Measurements from ENCODE around the gene PSMC3. TPM values are rescaled to one million over a fixed set of nuclear protein-coding genes. Genes with fewer than 3 reads are reported as not detected.

The PSMC3 gene
- total and polyA plus RNA-seq, 8 donors = 86.7 to 163 (median 130) TPM

DNA sequence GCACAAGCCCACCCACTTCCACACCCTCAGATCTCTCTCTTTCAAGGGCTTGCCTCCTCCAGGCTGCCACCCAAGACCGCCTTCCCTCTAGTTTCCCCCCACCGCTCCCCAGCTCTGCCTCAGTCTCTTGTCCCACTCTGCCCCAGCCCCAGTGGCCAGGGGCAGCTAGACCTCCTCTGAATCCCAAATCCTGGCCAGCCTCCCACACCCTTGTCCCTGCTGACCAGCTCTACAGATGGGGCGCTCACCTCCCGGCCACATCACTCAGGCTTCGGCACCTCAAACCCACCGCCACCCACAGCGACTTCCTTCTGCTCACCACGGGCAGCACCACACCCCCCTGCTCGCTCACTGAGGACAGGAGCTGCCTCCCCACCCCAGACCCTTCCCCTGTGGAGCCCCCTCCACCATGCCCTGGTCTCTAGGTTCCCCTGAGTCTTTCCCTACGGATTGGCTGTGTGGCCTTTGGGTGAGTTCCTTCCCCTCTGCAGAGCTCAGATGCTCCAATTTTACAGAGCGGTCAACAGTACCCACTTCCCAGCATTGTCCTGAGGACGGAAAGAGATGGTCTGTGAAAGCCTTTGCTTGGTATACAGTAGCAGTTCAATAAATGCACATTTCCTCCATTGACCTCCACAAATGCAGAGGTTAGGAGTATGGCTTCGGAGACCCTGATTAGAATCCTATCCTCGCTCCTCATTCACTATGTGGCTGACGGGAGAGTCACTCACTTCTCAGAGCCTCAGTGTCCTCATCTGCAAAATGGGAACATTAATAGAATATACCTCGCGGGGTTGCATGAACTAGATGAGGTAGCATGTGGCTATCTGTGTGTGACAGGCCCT lies 36.4 kb downstream of the PSMC3 start:
- Histone ChIP-seq H3K36me3 (no peaks in the 10 kb centered on the region), H3K27me3 (no peaks in the 10 kb centered on the region), H3K27ac (peak overlapping the region in 1 of 2 donors; percentile 97), H3K4me3 (peak overlapping the region in 1 of 2 donors; percentile 11), H3K9me3 (no peaks in the 10 kb centered on the region), H3K4me1 (peaks cover 0 to 78% of the 10 kb centered on the region in 2 donors)
- ATAC-seq = no peak
- intact Hi-C loops (cut with DNase I) = no loop called here
- peak in 1 of 4 donors; percentile 87 for DNase-seq
- TF ChIP-seq, protein P1, sequence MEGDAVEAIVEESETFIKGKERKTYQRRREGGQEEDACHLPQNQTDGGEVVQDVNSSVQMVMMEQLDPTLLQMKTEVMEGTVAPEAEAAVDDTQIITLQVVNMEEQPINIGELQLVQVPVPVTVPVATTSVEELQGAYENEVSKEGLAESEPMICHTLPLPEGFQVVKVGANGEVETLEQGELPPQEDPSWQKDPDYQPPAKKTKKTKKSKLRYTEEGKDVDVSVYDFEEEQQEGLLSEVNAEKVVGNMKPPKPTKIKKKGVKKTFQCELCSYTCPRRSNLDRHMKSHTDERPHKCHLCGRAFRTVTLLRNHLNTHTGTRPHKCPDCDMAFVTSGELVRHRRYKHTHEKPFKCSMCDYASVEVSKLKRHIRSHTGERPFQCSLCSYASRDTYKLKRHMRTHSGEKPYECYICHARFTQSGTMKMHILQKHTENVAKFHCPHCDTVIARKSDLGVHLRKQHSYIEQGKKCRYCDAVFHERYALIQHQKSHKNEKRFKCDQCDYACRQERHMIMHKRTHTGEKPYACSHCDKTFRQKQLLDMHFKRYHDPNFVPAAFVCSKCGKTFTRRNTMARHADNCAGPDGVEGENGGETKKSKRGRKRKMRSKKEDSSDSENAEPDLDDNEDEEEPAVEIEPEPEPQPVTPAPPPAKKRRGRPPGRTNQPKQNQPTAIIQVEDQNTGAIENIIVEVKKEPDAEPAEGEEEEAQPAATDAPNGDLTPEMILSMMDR (IDR thresholded peaks at IDR 0.05) = no peak

DNA sequence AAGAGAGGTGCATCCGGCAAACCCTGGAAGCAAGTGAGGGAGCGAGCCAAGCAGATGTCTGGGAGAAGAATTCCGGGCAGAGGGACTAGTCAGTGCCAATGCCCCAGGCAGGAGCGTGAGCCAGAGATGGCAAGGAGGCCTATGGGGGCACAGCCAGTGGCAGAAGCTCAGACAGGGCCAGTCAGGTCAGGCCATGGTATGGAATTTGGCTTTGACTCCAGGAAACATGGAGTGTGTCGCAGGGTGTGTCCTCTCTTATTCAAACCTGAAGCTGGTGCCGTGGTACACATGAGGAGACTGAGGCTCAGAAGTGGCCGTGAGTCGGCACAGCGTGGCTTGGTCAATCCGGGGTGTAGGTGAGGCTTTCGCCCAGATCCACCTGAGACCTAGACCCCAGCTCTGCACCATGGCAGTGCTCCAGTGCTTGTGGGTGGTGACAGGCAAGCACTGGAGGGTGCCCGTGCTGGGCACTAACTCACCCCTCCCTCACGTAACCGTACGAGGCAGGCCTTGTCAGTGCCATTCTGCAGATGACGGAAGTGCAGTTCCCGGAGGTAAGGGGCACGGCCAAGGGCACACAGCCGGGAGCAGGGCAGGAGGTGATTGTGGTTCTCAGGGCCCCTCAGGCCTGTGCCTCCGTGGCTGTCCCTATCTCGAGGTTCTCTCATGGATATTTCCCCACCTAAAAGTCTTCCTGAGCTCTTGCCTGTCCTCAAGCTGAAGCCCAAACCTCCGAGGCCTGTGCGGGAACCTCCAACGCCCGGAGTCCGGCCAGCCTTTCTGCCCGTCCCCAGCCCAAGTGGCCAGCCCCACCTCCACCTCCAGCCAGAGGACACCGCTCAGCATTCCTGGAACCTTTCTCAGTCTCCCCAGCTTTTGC lies 37.3 kb downstream of the PSMC3 start:
- intact Hi-C loops (cut with DNase I) = no loop called here
- ATAC-seq (no peak), DNase-seq (peak in 2 of 4 donors; percentile 46 to 86)
- H3K9me3 ChIP-seq = no peaks in the 10 kb centered on the region
- peak overlapping the region; percentile 44 to 97 for H3K27ac ChIP-seq
- H3K36me3 ChIP-seq = no peaks in the 10 kb centered on the region
- peaks cover 0 to 70% of the 10 kb centered on the region in 2 donors for H3K4me1 ChIP-seq
- H3K27me3 ChIP-seq = no peaks in the 10 kb centered on the region
- TF ChIP-seq, protein P1 (IDR thresholded peaks at IDR 0.05) = no peak
- peak overlapping the region in 1 of 2 donors; percentile 11 for H3K4me3 ChIP-seq

DNA sequence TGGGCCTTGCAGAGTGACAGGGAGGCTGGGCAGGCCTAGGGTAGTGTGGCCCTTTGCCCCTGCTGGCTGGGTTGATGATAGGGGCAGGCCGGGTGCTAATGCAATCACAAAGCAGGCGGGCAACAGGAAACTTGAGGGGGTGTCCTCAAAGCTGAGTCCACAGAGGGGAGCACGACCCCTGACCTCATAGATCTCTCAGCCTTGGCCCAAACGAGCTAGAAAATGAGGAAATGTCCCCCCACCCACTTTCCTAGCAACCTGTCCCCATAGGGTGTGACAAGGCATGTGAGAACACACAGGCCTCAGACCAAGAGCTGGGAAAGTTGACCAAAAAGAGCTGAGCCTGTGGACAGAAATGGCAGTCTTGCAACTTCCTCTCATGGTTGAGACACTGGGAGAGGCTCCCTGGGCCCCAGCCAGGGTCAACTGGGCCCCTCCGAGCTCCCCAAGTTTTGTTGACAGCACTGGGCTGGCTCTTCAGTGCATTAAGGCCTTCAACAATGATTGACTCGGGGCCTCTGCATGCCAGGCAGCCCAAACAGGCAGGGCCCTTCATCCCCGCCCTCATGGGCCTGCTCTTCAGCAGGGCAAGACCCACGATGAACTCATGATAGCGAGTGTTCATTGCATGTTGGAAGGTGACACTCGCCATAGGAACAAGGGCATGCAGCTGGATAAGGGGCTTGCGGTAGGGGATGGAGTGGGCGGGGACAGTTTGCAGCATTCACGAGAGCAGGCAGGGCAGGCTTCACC lies 38.1 kb downstream of the PSMC3 start:
- no peak overlapping the region for H3K4me3 ChIP-seq
- H3K9me3 ChIP-seq = no peaks in the 10 kb centered on the region
- peaks cover 0 to 69% of the 10 kb centered on the region in 2 donors for H3K4me1 ChIP-seq
- DNase-seq (peak in 2 of 4 donors; percentile 67 to 84), ATAC-seq (peak; percentile 39)
- TF ChIP-seq, protein P1 (IDR thresholded peaks at IDR 0.05) = no peak
- no peaks in the 10 kb centered on the region for H3K27me3 ChIP-seq
- intact Hi-C loops (cut with DNase I) = no loop called here
- H3K36me3 ChIP-seq = no peaks in the 10 kb centered on the region
- H3K27ac ChIP-seq = peak overlapping the region; percentile 44 to 97

DNA sequence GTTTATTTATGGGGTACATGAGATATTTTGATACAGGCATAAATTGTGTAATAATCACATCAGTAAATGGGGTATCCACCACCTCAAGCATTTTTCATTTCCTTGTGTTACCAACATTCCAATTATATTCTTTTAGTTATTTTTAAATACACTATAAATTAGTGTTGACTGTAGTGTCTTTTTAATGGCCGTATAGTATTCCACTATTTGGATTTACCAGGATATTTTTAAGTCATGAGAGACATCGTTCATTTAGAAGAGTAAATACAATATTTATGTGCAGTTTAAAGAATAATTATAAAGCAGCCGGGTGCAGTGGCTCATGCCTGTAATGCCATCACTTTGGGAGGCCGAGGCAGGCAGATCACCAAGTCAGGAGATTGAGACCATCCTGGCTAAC lies 41.7 kb downstream of the PSMC3 start:
- Histone ChIP-seq H3K27ac (no peak overlapping the region), H3K36me3 (peaks cover 0 to 6% of the 10 kb centered on the region in 2 donors), H3K4me3 (no peak overlapping the region), H3K27me3 (no peaks in the 10 kb centered on the region), H3K4me1 (peaks cover 0 to 47% of the 10 kb centered on the region in 2 donors), H3K9me3 (no peaks in the 10 kb centered on the region)
- DNase-seq (no peak), ATAC-seq (no peak)
- TF ChIP-seq, protein P1 (IDR thresholded peaks at IDR 0.05) = no peak
- intact Hi-C loops (cut with DNase I) = no loop called here
